ENCODE results near the gene SREBF2.

DNA sequence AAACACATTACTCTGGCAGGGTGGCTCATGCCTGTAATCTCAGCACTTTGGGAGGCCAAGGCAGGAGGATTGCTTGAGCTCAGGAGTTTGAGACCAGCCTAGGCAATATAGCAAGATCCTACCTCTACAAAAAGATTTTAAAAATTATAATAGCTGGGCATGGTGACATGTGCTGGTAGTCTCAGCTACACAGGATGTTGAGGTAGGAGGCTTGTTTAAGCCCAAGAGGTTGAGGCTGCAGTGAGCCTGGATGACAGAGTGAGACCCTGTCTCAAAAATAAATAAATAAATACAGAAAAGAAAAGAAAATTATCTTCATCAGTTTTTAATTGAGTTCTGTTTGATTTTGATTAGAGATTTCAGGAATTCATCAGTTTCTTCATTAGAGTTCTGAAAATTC lies 27.3 kb upstream of the SREBF2 start:
- TF ChIP-seq, protein P1, sequence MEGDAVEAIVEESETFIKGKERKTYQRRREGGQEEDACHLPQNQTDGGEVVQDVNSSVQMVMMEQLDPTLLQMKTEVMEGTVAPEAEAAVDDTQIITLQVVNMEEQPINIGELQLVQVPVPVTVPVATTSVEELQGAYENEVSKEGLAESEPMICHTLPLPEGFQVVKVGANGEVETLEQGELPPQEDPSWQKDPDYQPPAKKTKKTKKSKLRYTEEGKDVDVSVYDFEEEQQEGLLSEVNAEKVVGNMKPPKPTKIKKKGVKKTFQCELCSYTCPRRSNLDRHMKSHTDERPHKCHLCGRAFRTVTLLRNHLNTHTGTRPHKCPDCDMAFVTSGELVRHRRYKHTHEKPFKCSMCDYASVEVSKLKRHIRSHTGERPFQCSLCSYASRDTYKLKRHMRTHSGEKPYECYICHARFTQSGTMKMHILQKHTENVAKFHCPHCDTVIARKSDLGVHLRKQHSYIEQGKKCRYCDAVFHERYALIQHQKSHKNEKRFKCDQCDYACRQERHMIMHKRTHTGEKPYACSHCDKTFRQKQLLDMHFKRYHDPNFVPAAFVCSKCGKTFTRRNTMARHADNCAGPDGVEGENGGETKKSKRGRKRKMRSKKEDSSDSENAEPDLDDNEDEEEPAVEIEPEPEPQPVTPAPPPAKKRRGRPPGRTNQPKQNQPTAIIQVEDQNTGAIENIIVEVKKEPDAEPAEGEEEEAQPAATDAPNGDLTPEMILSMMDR (IDR thresholded peaks at IDR 0.05): no peak
- no peak for TF ChIP-seq POLR2A (IDR thresholded peaks at IDR 0.05)

Measured in upper lobe of left lung (tissue), 4 donors.